Measurements from ENCODE around the gene ADARB1. TPM values are rescaled to one million over a fixed set of nuclear protein-coding genes. Genes with fewer than 3 reads are reported as not detected.

Gene ADARB1
- total and polyA plus RNA-seq, 2 of the 8 experiments (the other 6 are each of a cell fraction or from before 2014, with no cell fraction given), result 4.7 to 14.9 TPM

- 80% methylated on average over 24 of the region's 24 CpGs; no CpG with 5 or more reads in 1 of the 2 experiments for WGBS, 2 experiments (ENCODE audit: extremely low coverage in 1 of 2, insufficient coverage in 1 of 2, insufficient read length in 1 of 2, insufficient replicate concordance in 2 of 2, low coverage in 1 of 2, low lambda C conversion rate in 2 of 2, missing lambda C conversion rate in 1 of 2)
- CTCF ChIA-PET (ENCODE audit: partially characterized antibody), result interaction anchor here (1.0 to 3.2 kb wide), 9 partner anchors 19 to 103 kb away, joined by 3 to 7 read pairs (median 3); no protein-coding TSS in a partner anchor
Measured at GRCh38 chr21:45051580-45052434, 22.6 kb upstream of the ADARB1 start.

More at GRCh38 chr21:45051580-45052434, 22.6 kb upstream of the ADARB1 start:
- Histone ChIP-seq H3K27ac (ENCODE audit: low read depth, low read length) (no peak overlapping the region), H3K23ac (ENCODE audit: insufficient read length) (no peak overlapping the region), H4K91ac (replicated peaks; ENCODE audit: insufficient read length, low read length) (peak overlapping the region; percentile 68), H4K5ac (ENCODE audit: insufficient read length, low read depth, low read length) (peak overlapping the region; percentile 6), H3K9ac (replicated peaks in 1 of 4; ENCODE audit: extremely low read depth in 1 of 4, low read depth in 3 of 4, low read length in 3 of 4) (no peak overlapping the region; a peak in 1 of 7 replicates), H2BK12ac (ENCODE audit: low read depth, low read length) (peak overlapping the region; percentile 94; the same call in 1 of the 2 replicates), H3K56ac (replicated peaks; ENCODE audit: insufficient read length, low read depth, low read length) (no peak overlapping the region), H3K23me2 (ENCODE audit: low read depth, low read length) (no peaks in the 10 kb centered on the region), H4K8ac (ENCODE audit: extremely low read depth, insufficient read depth, low read length) (peak overlapping the region; percentile 23; the same call in 1 of the 2 replicates), H3K27me3 (replicated peaks in 1 of 4; ENCODE audit: control insufficient read depth in 3 of 4, extremely low read depth in 1 of 4, insufficient read depth in 3 of 4, low read length in 3 of 4) (peaks cover 0 to 5% (median 2%) of the 10 kb centered on the region in 4 experiments; a peak in 2 of 7 replicates), H2BK15ac (ENCODE audit: low read length) (0 out of 2 replicates have a peak overlapping the region, but pooled peaks have one; percentile 76), H3K18ac (ENCODE audit: extremely low read depth, low read length) (no peak overlapping the region; the same call in 1 of the 2 replicates), H3K79me1 (ENCODE audit: low read depth, low read length) (no peaks in the 10 kb centered on the region), H4K20me1 (replicated peaks in 1 of 2; ENCODE audit: control insufficient read depth in 1 of 2, insufficient read depth in 2 of 2, low read length in 2 of 2) (no peaks in the 10 kb centered on the region), H2AK5ac (ENCODE audit: low read depth, low read length) (no peak overlapping the region), H2AFZ (ENCODE audit: low read length) (peak overlapping the region; percentile 66; the same call in 1 of the 2 replicates), H2BK20ac (ENCODE audit: low read length) (peak overlapping the region; percentile 56; the same call in 1 of the 2 replicates), H2BK120ac (replicated peaks; ENCODE audit: low read depth, low read length) (no peak overlapping the region), H3K4ac (replicated peaks; ENCODE audit: insufficient read length, low read depth, low read length) (no peak overlapping the region), H3K36me3 (ENCODE audit: control insufficient read depth in 2 of 4, insufficient read depth in 4 of 4, low read length in 3 of 4) (no peaks in the 10 kb centered on the region), H3K14ac (ENCODE audit: insufficient read length) (no peak overlapping the region), H3K79me2 (ENCODE audit: control insufficient read depth in 1 of 2, insufficient read depth in 2 of 2, low read length in 2 of 2) (no peaks in the 10 kb centered on the region), H3K4me3 (ENCODE audit: extremely low read depth in 1 of 4, insufficient read depth in 2 of 4, low read depth in 3 of 4, low read length in 4 of 4) (no peak overlapping the region), H3K4me1 (replicated peaks in 1 of 4; ENCODE audit: control insufficient read depth in 3 of 4, insufficient read depth in 4 of 4, low read length in 3 of 4) (peaks cover 5 to 15% (median 12%) of the 10 kb centered on the region in 4 experiments), H3K4me2 (ENCODE audit: insufficient read depth in 1 of 2, low read depth in 2 of 2, low read length in 2 of 2) (peak overlapping the region in 1 of 2 experiments; percentile 47; a peak in 1 of 4 replicates), H2BK5ac (ENCODE audit: low read depth, low read length) (peak overlapping the region; percentile 87; the same call in 1 of the 2 replicates), H3K9me3 (ENCODE audit: insufficient read depth in 2 of 2, low read depth in 1 of 2, low read length in 1 of 2) (peaks cover 0 to 2% of the 10 kb centered on the region in 2 experiments; a peak in 1 of 4 replicates)
- TF ChIP-seq GTF2F1 (IDR thresholded peaks at IDR 0.05; ENCODE audit: borderline replicate concordance, low read depth, low read length) (no peak), BRCA1 (IDR thresholded peaks at IDR 0.05; ENCODE audit: low read depth, low read length) (no peak), TAF7 (optimal IDR thresholded peaks at IDR 0.05; ENCODE audit: borderline replicate concordance, low read depth, low read length) (no peak), RAD21 (IDR thresholded peaks at IDR 0.05 in 1 of 2, conservative IDR thresholded peaks at IDR 0.05 in 1 of 2; ENCODE audit: low read depth in 2 of 2, low read length in 2 of 2) (no peak), TCF12 (IDR thresholded peaks at IDR 0.05; ENCODE audit: low read depth, low read length) (no peak), SIN3A (conservative IDR thresholded peaks at IDR 0.05 in 1 of 2, IDR thresholded peaks at IDR 0.05 in 1 of 2; ENCODE audit: low read depth in 1 of 2, low read length in 2 of 2) (no peak), NRF1 (IDR thresholded peaks at IDR 0.05; ENCODE audit: low read depth, low read length) (no peak)
- TF ChIP-seq, protein P1, sequence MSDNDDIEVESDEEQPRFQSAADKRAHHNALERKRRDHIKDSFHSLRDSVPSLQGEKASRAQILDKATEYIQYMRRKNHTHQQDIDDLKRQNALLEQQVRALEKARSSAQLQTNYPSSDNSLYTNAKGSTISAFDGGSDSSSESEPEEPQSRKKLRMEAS (IDR thresholded peaks at IDR 0.05), result no peak
- peak in 1 of 2 experiments; percentile 45 for DNase-seq (ENCODE audit: low read depth in 1 of 2, low spot score in 2 of 2)
- no peak for FAIRE-seq
- POLR2A ChIA-PET (ENCODE audit: partially characterized antibody), result interaction anchor here (1.4 kb wide), 1 partner anchor 17 kb away, joined by 4 read pairs; no protein-coding TSS in a partner anchor

Data from H1 (cell line).